Adipocyte (in vitro differentiated cells): ENCODE results near the gene IHH.

ENCODE experiments used
- DNase-seq: peaks from one replicate; pipeline ENCODE4 v3.0.0-alpha.2; 2015; ENCODE audit warnings: low read depth
- H3K27me3 ChIP-seq: replicated peaks from 2 replicates; pipeline ENCODE4 v1.7.0; 2013; ENCODE audit warnings: mild to moderate bottlenecking, low read length, moderate library complexity; ENCODE audit not compliant: control insufficient read depth, insufficient read depth
- H3K36me3 ChIP-seq: 2 replicates; pipeline ENCODE4 v1.7.0; 2013; ENCODE audit warnings: low read length, mild to moderate bottlenecking, moderate library complexity; ENCODE audit not compliant: control insufficient read depth, insufficient read depth, severe bottlenecking
- H3K4me1 ChIP-seq: 2 replicates; pipeline ENCODE4 v1.7.0; 2013; ENCODE audit warnings: mild to moderate bottlenecking, low read length, moderate library complexity; ENCODE audit not compliant: control insufficient read depth, insufficient read depth
- H3K4me3 ChIP-seq: 2 replicates; pipeline ENCODE4 v1.7.0; 2013; ENCODE audit warnings: mild to moderate bottlenecking, low read length, moderate library complexity
- H3K9ac ChIP-seq: 2 replicates; pipeline ENCODE4 v1.7.0; 2013; ENCODE audit warnings: mild to moderate bottlenecking, low read length, moderate library complexity
- H3K9me3 ChIP-seq: 2 replicates; pipeline ENCODE4 v1.7.0; 2013; ENCODE audit warnings: mild to moderate bottlenecking, low read length, moderate library complexity; ENCODE audit not compliant: control insufficient read depth

The IHH gene

DNA sequence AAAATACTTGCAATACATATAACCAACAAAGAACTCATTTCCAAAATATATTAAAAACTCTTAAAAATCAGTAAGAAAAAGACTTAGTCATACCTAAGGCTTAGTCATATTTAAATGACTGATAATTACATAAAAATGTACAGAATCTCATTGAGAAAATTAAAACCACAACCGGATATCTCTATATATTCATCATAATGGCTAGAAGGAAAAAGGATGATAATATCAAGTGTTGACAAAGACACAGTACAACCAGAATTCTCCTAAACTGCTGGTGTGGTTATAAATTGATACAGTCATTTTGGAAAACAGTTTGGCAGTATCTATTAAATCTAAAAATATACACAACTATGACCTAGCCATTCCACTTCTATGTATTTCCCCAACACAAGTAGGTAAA is 27.1 kb upstream of the IHH start:
- H3K4me3 ChIP-seq, result no peak overlapping the region
- no peaks in the 10 kb centered on the region for H3K27me3 ChIP-seq
- no peak overlapping the region for H3K9ac ChIP-seq
- H3K9me3 ChIP-seq, result no peaks in the 10 kb centered on the region
- DNase-seq, result no peak
- no peaks in the 10 kb centered on the region for H3K4me1 ChIP-seq
- H3K36me3 ChIP-seq, result no peaks in the 10 kb centered on the region

- Histone ChIP-seq H3K4me3 (no peak overlapping the region), H3K36me3 (no peaks in the 10 kb centered on the region), H3K9me3 (no peaks in the 10 kb centered on the region), H3K4me1 (no peaks in the 10 kb centered on the region), H3K9ac (no peak overlapping the region), H3K27me3 (no peaks in the 10 kb centered on the region)
- no peak for DNase-seq
Observed at GRCh38 chr2:219087361-219087760, 26.6 kb upstream of the IHH start.

GRCh38 chr2:219086196-219086595 is 25.5 kb upstream of the IHH start:
- Histone ChIP-seq H3K9ac (no peak overlapping the region), H3K36me3 (no peaks in the 10 kb centered on the region), H3K9me3 (no peaks in the 10 kb centered on the region), H3K27me3 (no peaks in the 10 kb centered on the region), H3K4me1 (no peaks in the 10 kb centered on the region), H3K4me3 (no peak overlapping the region)
- DNase-seq, result no peak

GRCh38 chr2:219084791-219085190 is 24.1 kb upstream of the IHH start:
- Histone ChIP-seq H3K4me1 (no peaks in the 10 kb centered on the region), H3K36me3 (no peaks in the 10 kb centered on the region)

GRCh38 chr2:219082332-219082958 is 21.7 kb upstream of the IHH start:
- no peak for DNase-seq
- peaks cover 3% of the 10 kb centered on the region for H3K36me3 ChIP-seq

More at GRCh38 chr2:219084791-219085190, 24.1 kb upstream of the IHH start:
- no peaks in the 10 kb centered on the region for H3K9me3 ChIP-seq
- no peak overlapping the region for H3K9ac ChIP-seq
- no peaks in the 10 kb centered on the region for H3K27me3 ChIP-seq
- no peak overlapping the region for H3K4me3 ChIP-seq
- no peak for DNase-seq

GRCh38 chr2:219081701-219082331 is 21.1 kb upstream of the IHH start:
- Histone ChIP-seq H3K9me3 (no peaks in the 10 kb centered on the region), H3K27me3 (no peaks in the 10 kb centered on the region), H3K36me3 (peaks cover 10% of the 10 kb centered on the region), H3K4me1 (no peaks in the 10 kb centered on the region), H3K9ac (no peak overlapping the region), H3K4me3 (no peak overlapping the region)
- DNase-seq, result no peak

More at GRCh38 chr2:219082332-219082958, 21.7 kb upstream of the IHH start:
- no peaks in the 10 kb centered on the region for H3K9me3 ChIP-seq
- H3K4me1 ChIP-seq, result no peaks in the 10 kb centered on the region
- H3K4me3 ChIP-seq, result no peak overlapping the region
- no peaks in the 10 kb centered on the region for H3K27me3 ChIP-seq
- no peak overlapping the region for H3K9ac ChIP-seq

DNA sequence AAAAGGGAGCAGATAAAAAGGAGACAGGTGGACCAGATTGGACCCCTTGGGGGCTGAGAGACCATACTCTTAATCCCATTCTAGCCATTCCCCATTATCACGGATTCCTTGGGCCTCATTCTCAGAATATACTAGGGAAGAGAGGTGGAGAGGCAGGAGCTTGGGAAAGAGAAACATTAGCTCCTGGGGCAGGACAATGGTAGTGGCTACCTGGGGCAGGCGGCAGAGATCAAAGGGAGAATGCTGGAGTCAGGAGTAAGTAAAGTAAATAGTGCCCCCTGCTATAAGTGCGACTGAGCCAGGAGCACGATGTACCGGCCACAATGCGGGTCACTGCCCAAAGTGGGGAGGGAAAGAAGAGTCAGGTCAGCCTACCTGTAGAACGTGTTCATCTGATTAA is 20.4 kb upstream of the IHH start:
- no peak overlapping the region for H3K4me3 ChIP-seq
- peaks cover 15% of the 10 kb centered on the region for H3K36me3 ChIP-seq
- no peaks in the 10 kb centered on the region for H3K27me3 ChIP-seq
- no peak overlapping the region for H3K9ac ChIP-seq
- H3K4me1 ChIP-seq, result no peaks in the 10 kb centered on the region
- no peaks in the 10 kb centered on the region for H3K9me3 ChIP-seq
- no peak for DNase-seq

- Histone ChIP-seq H3K36me3 (peaks cover 28% of the 10 kb centered on the region), H3K27me3 (no peaks in the 10 kb centered on the region), H3K4me3 (no peak overlapping the region), H3K9ac (no peak overlapping the region), H3K4me1 (no peaks in the 10 kb centered on the region), H3K9me3 (no peaks in the 10 kb centered on the region)
- no peak for DNase-seq
Observed at GRCh38 chr2:219079417-219079816, 18.7 kb upstream of the IHH start.

DNA sequence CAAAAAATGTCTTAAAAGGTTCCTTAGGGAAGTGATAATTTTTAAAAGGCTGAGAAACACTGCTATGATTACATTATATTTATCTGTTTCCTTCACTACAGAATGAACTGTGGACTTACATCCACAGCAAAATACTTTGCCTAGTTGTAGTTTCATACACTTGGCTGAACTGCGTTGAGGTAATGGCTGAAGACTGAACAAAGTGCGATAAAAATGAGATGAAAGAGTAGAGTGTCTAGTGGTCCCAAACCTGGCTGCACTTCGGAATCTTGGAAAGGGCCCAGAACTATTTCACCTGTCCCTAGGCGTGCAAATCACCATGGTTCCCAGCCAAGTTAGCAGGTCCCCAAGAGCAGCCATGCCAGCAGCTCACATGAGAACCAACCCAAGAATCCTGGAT is 18.2 kb upstream of the IHH start:
- H3K9me3 ChIP-seq, result no peaks in the 10 kb centered on the region
- no peaks in the 10 kb centered on the region for H3K4me1 ChIP-seq
- H3K9ac ChIP-seq, result no peak overlapping the region
- H3K36me3 ChIP-seq, result peaks cover 30% of the 10 kb centered on the region
- no peak overlapping the region for H3K4me3 ChIP-seq
- no peaks in the 10 kb centered on the region for H3K27me3 ChIP-seq
- no peak for DNase-seq

GRCh38 chr2:219078126-219078525 is 17.4 kb upstream of the IHH start:
- Histone ChIP-seq H3K27me3 (no peaks in the 10 kb centered on the region), H3K9me3 (no peaks in the 10 kb centered on the region), H3K4me1 (no peaks in the 10 kb centered on the region), H3K9ac (no peak overlapping the region), H3K36me3 (peaks cover 30% of the 10 kb centered on the region), H3K4me3 (no peak overlapping the region)
- no peak for DNase-seq

- Histone ChIP-seq H3K4me3 (no peak overlapping the region), H3K9me3 (no peaks in the 10 kb centered on the region), H3K36me3 (peaks cover 30% of the 10 kb centered on the region), H3K9ac (no peak overlapping the region), H3K4me1 (no peaks in the 10 kb centered on the region), H3K27me3 (no peaks in the 10 kb centered on the region)
- DNase-seq, result no peak
Observed at GRCh38 chr2:219076253-219076652, 15.5 kb upstream of the IHH start.
